HG03354 (cell line): Measurements from ENCODE around the gene RTN3.

Experiments used
- ATAC-seq: cut with Tn5 transposase; IDR thresholded peaks from one replicate; pipeline ENCODE4 v1.9.1; 2021; ENCODE audit warnings: mild to moderate bottlenecking; ENCODE audit not compliant: unreplicated experiment, poor library complexity, severe bottlenecking

The RTN3 gene

GRCh38 chr11:63720611-63721010 is 39.3 kb downstream of the RTN3 start:
- no peak for ATAC-seq

DNA sequence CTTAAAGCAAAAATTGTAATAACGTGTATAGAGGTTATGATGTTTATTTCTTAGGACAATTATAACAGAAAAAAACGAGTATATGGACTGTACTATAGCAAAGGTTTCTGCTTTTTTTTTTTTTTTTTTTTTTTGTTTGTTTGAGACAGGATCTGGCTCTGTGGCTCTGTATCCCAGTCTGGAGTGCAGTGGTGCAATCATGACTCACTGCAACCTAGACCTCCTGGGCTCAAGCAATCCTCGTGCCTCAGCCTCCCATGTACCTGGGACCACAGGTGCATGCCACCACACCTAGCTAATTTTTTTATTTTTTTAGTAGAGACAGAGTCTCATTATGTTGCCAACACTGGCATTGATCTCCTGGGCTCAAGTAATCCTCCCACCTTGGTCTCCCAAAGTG is 48.0 kb downstream of the RTN3 start:
- no peak for ATAC-seq

DNA sequence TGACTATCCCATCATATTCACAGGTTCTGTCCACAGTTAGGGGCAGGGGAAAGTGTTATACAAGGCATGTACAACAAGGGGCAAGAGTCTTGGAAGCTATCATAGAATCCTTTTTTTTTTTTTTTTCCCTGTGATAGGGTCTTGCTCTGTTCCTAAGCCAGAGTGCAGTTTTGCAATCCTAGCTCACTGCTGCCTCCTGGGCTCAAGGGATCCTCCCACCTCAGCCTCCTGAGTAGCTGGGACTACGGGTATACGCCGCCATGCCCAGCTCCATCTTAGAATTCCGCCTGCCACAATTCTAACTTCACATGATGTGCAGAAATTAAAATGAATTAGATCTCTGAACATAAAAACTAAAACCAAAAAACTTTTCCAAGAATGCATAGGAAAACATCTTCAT is 55.6 kb downstream of the RTN3 start:
- no peak for ATAC-seq

DNA sequence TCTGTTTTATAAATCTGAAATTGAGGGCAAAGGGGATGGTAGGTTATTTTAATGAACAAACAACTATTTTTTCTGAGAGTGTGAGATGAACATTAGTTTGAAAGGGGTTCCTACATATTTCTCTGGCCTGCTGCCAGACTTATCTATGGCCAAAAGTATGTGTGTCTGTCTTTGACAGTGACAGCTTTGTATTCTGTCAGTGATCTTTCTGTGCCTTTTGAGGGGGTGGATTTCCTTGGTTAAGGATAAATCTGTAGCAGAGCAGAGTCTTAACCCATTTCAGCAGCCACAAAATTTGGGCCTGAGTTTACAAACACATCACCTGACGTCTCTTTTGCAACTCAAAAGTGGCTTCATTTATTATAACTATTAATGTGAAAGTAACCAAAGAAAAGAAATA is 56.4 kb downstream of the RTN3 start:
- ATAC-seq = no peak

DNA sequence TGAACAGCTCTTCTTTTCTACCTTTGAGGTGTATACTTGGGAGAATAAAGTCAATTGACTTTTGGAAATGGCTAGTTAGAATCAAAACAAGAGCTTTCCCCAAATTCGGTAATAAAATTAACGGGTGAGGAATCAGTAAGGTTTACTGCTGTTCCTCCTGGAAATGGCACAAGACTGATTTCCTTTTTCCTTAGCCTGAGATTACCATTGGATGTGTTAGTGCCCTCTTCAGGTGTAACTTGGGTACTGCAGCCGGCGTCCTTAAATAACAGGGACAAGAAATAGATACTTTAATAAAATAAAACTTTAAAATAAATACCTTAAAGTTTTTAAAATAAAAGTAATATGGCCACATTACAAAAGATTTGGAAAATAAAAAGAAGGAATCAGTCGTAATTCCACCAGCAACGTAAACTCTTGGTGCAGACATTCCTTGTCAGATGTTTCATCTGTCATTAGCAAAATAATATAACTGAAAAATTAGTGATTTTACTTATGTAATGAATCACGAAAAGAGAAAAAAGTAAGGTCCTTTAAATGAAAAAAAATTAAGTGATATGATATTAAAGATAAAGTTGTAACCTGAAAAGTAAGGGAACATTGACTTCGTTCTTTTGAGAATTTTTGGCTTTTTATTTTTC is 57.5 kb downstream of the RTN3 start:
- no peak for ATAC-seq

GRCh38 chr11:63745304-63746170 is 64.2 kb downstream of the RTN3 start:
- ATAC-seq = no peak

DNA sequence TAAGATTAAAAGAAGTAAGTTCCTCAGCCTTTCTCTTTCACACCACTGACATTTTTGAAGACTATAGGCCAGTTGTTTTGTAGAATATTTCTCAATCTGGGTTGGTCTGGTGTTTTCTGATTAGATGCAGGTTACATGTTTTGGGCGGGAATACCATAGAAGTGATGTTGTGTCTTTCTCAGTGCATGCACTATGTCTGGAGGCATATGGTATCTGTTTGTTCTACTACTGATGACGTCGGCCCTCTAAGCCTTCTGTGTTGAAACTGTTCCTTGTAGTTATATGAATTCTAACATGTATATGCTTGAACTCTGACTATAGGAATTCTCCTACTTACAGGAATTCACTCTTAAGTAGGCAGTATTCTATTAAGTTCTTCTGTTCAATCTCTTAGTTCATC is 65.7 kb downstream of the RTN3 start:
- ATAC-seq = no peak

- no peak for ATAC-seq
Observed at GRCh38 chr11:63749624-63750023, 68.3 kb downstream of the RTN3 start.

GRCh38 chr11:63756919-63757761 is 75.8 kb downstream of the RTN3 start:
- ATAC-seq = no peak

- no peak for ATAC-seq
Observed at GRCh38 chr11:63760487-63761079, 79.3 kb downstream of the RTN3 start.

GRCh38 chr11:63761188-63761587 is 79.9 kb downstream of the RTN3 start:
- no peak for ATAC-seq

DNA sequence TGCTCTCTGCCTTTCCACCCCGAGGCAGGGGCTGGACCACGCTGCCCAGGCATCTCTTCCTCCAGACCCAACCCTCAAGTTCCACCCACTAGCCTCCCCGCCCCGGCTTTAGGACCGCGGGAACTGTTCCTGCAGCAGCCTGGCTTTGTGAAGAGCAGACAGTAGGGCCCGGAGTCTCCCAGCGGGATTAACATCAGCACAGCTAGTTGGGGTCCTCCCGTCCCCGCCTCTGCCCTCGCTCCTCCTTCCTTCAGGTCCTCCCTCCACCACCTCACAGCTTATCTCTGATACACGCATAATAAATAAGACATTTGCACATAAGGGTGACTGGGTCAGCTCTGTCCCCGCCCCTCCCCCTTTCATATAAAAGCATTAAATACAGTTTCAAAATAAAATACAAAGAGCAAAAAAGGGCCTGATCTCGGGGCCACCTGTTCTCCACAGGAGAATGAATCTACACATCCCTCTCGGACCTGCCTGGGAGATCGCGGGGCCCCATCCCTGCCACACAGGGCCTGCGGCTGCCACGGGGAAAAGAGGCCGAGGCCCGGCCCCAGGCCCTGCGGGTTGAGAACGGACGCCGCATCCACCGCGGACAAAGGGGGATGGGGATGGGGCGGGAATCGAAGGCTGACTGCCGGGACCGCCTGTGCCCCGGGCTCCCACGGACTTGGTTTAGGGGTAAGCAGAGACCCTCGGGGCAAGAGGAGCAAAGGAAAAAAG is 80.8 kb downstream of the RTN3 start:
- no peak for ATAC-seq

DNA sequence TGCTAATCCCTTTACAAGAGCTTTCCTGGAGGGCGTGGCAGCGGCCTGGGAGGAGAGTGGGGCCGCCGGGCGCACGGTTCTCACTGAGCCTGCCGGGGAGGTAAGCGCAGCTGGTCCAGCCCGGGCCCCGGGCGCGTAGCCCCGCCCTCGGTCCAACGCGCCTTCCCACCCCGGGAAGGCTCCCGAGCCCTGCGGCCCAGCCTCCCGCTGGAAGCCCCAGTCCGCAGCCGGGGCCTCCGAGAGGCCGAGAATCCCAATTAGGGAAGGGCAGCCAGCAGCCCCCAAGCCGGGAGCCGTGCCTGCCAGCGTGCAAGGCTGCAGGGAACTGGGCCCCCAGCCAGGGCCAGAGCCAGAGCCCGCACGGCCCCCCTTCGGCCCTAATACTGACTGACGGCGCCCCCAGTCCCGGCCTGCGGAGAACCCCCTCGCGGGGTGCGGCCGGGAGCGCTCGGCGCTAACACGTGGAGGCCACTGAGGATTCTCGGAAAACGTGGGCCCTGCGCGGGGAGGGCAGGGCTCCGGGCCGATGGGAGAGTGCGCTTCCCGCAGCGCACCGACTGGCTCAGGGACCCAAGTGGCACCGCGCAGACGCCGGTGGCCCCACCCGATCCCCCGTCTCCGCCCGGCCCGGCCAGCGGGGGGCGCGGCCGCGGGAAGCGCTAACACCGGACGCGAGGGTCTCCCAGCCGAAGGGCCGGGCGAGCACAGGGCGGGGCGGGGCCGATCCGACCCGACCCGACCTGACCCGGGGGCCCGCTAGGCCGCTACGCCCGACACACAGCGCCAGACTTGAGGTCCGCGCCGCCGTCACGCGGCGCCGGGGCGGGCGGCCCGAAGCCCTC is 81.6 kb downstream of the RTN3 start:
- no peak for ATAC-seq

GRCh38 chr11:63763496-63764339 is 82.4 kb downstream of the RTN3 start:
- no peak for ATAC-seq

GRCh38 chr11:63764340-63764678 is 83.0 kb downstream of the RTN3 start:
- no peak for ATAC-seq

- ATAC-seq = no peak
Observed at GRCh38 chr11:63764679-63765647, 83.7 kb downstream of the RTN3 start.
